ENCODE data around the gene CDC20. TPM values are rescaled to one million over a fixed set of nuclear protein-coding genes. Genes with fewer than 3 reads are reported as not detected.

CDC20 gene
- total RNA-seq, 2 donors from 2014 or later = 0.35 to 0.41 TPM

DNA sequence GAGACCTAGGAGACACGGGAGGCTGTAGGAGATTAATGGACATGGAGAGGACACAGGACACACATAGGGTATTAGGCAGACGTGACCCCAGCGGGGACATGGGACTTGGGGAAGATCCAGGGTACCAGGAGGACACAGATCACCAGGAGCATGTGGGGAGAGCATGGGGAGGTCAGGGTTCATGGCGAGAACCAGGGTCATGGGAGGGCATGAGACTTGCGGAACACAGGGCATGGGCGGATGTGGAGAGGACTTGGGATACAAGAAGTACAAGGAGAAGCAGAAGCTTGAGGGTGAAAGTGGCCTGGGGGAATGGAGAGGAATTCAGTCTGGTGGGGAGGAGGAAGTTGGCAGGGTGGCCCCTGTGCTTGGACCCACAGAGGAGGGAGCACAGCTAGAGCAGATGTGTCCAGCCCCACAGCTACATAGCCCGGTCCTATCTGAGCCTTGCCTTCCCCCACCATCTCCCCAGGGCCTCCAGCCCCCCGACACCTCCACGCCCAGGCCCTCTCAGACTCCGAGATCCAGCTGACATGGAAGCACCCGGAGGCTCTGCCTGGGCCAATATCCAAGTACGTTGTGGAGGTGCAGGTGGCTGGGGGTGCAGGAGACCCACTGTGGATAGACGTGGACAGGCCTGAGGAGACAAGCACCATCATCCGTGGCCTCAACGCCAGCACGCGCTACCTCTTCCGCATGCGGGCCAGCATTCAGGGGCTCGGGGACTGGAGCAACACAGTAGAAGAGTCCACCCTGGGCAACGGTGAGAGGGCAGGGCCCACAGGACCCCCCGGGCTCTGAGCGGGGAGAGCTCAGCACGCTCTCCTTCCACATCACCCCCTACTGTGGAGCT lies 45.9 kb upstream of the CDC20 start:
- Histone ChIP-seq H3K4me1 (ENCODE audit: control insufficient read depth in 1 of 2, low read depth in 2 of 2) (no peaks in the 10 kb centered on the region), H3K36me3 (no peaks in the 10 kb centered on the region), H3K27me3 (replicated peaks; ENCODE audit: insufficient read depth) (no peaks in the 10 kb centered on the region), H3K27ac (no peak overlapping the region), H3K4me3 (no peak overlapping the region), H3K9me3 (no peaks in the 10 kb centered on the region)
- DNase-seq (ENCODE audit: low spot score) = no peak
- no peak for ATAC-seq (ENCODE audit: insufficient number of reproducible peaks, low FRiP score, low read depth)
- TF ChIP-seq, protein P1, sequence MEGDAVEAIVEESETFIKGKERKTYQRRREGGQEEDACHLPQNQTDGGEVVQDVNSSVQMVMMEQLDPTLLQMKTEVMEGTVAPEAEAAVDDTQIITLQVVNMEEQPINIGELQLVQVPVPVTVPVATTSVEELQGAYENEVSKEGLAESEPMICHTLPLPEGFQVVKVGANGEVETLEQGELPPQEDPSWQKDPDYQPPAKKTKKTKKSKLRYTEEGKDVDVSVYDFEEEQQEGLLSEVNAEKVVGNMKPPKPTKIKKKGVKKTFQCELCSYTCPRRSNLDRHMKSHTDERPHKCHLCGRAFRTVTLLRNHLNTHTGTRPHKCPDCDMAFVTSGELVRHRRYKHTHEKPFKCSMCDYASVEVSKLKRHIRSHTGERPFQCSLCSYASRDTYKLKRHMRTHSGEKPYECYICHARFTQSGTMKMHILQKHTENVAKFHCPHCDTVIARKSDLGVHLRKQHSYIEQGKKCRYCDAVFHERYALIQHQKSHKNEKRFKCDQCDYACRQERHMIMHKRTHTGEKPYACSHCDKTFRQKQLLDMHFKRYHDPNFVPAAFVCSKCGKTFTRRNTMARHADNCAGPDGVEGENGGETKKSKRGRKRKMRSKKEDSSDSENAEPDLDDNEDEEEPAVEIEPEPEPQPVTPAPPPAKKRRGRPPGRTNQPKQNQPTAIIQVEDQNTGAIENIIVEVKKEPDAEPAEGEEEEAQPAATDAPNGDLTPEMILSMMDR (IDR thresholded peaks at IDR 0.05) = no peak

DNA sequence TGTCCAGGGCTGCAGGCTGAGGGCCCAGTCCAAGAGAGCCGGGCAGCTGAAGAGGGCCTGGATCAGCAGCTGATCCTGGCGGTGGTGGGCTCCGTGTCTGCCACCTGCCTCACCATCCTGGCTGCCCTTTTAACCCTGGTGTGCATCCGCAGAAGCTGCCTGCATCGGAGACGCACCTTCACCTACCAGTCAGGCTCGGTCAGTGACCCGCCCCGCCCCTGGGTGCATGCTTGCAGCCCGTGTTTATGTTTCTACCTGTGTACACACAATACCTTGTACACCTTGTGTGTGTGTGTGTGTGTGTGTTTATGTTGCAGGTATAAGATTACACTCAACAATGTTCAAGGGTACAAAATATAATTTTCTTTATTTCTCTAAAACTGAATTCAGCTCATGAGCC lies 45.0 kb upstream of the CDC20 start:
- no peak for ATAC-seq (ENCODE audit: insufficient number of reproducible peaks, low FRiP score, low read depth)

DNA sequence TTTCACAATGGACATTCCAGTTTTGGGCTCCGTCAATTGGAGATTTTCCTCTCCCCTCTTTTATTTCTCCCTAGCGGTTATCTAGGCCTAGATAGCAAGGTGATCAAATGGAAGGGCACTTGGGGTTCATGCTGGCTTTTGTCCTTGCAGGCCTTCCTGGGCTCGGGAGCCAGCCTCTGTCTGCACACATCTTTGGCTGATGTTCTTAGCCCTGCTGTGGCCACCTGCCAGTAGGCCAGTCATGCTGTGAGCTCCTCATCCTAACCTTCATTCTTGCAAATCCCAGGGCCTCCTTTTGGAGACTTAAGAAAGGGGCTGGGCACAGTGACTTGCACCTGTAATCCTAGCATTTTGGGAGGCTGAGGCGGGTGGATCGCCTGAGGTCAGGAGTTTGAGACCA lies 44.5 kb upstream of the CDC20 start:
- DNase-seq (ENCODE audit: low spot score) = no peak

More for the DNA sequence above, 45.0 kb upstream of the CDC20 start:
- Histone ChIP-seq H3K27ac (no peak overlapping the region), H3K4me3 (no peak overlapping the region), H3K4me1 (ENCODE audit: control insufficient read depth in 1 of 2, low read depth in 2 of 2) (no peaks in the 10 kb centered on the region), H3K27me3 (replicated peaks; ENCODE audit: insufficient read depth) (no peaks in the 10 kb centered on the region), H3K36me3 (no peaks in the 10 kb centered on the region), H3K9me3 (no peaks in the 10 kb centered on the region)
- TF ChIP-seq, protein P1 (IDR thresholded peaks at IDR 0.05) = no peak
- no peak for DNase-seq (ENCODE audit: low spot score)

DNA sequence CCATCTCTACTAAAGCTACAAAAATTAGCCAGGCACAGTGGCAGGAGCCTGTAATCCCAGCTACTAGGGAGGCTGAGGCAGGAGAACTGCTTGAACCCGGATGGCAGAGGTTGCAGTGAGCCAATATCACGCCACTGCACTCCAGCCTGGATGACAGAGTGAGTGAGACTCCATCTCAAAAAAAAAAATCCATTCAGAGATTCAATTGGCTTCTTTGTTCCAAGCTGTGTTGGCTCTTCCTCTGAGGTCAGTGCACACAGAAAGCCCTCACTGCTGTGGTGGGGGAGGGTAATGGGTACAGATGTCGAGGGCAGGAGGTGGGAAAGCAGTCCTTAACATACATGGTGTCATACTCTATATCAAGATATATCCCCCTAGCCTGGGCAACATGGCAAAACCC lies 43.3 kb upstream of the CDC20 start:
- TF ChIP-seq, protein P1 (IDR thresholded peaks at IDR 0.05) = no peak
- ATAC-seq (ENCODE audit: insufficient number of reproducible peaks, low FRiP score, low read depth) = no peak
- Histone ChIP-seq H3K36me3 (no peaks in the 10 kb centered on the region), H3K27me3 (replicated peaks; ENCODE audit: insufficient read depth) (no peaks in the 10 kb centered on the region), H3K4me1 (ENCODE audit: control insufficient read depth in 1 of 2, low read depth in 2 of 2) (no peaks in the 10 kb centered on the region), H3K4me3 (no peak overlapping the region), H3K9me3 (no peaks in the 10 kb centered on the region), H3K27ac (no peak overlapping the region)
- no peak for DNase-seq (ENCODE audit: low spot score)

More for the DNA sequence above, 44.5 kb upstream of the CDC20 start:
- Histone ChIP-seq H3K27me3 (replicated peaks; ENCODE audit: insufficient read depth) (no peaks in the 10 kb centered on the region), H3K27ac (no peak overlapping the region), H3K36me3 (no peaks in the 10 kb centered on the region), H3K9me3 (no peaks in the 10 kb centered on the region), H3K4me3 (no peak overlapping the region), H3K4me1 (ENCODE audit: control insufficient read depth in 1 of 2, low read depth in 2 of 2) (no peaks in the 10 kb centered on the region)
- ATAC-seq (ENCODE audit: insufficient number of reproducible peaks, low FRiP score, low read depth) = no peak
- TF ChIP-seq, protein P1 (IDR thresholded peaks at IDR 0.05) = no peak

DNA sequence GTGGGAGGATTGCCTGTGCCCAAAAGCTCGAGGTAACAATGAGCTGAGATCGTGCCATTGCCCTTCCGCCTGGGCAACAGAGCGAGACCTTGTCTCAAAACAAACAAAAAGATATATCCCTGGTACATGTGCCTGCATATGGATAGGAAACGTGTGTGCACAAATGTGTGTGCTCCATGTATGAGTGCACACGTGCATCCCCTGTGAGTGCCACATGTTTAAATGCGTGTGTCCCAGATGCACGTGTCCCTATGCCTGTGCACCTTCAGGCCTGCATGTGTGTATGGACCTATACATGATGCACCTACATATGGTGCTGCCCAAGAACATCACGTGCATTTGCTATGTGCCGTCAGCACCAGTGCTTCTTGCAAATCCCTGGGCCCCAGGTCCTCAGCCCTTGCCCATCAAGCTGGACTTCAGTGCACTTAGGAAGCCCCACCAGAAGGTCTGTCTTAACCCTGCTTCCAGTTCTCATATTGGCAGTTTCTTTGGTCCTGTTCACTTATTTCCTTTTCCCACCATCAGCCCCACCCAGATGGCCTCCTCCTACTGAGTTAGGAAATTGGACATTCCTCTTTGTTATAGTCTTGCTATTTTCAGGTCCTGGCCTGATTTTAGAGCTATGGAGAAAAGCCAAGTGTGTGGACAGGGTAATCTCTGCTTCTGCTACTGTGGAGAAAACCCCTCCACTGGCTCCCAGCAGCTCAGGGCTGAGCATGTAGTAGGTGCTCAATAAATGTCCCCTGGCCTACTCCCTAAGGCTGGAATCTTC lies 42.6 kb upstream of the CDC20 start:
- H3K27me3 ChIP-seq (replicated peaks; ENCODE audit: insufficient read depth) = no peaks in the 10 kb centered on the region
- H3K4me3 ChIP-seq = no peak overlapping the region
- TF ChIP-seq, protein P1 (IDR thresholded peaks at IDR 0.05) = no peak
- ATAC-seq (ENCODE audit: insufficient number of reproducible peaks, low FRiP score, low read depth) = no peak
- DNase-seq (ENCODE audit: low spot score) = no peak
- no peaks in the 10 kb centered on the region for H3K9me3 ChIP-seq
- no peak overlapping the region for H3K27ac ChIP-seq
- H3K36me3 ChIP-seq = no peaks in the 10 kb centered on the region
- no peaks in the 10 kb centered on the region for H3K4me1 ChIP-seq (ENCODE audit: control insufficient read depth in 1 of 2, low read depth in 2 of 2)

Measured in thoracic aorta (tissue), 2 donors.